HepG2 (cell line): Measurements from ENCODE around the gene BRIP1.

Experiments
- CTCF ChIP-seq: sonication (generic); formaldehyde crosslinking; IDR thresholded peaks from 2 replicates; pipeline ENCODE4 v1.5.0; 2020; ENCODE audit warnings: mild to moderate bottlenecking, missing genetic modification reagents, moderate library complexity
- MXI1 ChIP-seq: IDR thresholded peaks from 3 replicates; pipeline ENCODE4 v1.6.1; 2012; ENCODE audit warnings: low read depth, low read length, inconsistent platforms, borderline replicate concordance
- POLR2AphosphoS5 ChIP-seq: IDR thresholded peaks from 2 replicates; pipeline ENCODE4 v1.6.1; 2012; ENCODE audit warnings: low read depth, low read length
- USF2 ChIP-seq, 2 experiments: sonication (generic) in 1 of 2; formaldehyde crosslinking in 1 of 2; IDR thresholded peaks; 2 replicates each; pipeline versions ENCODE4 v1.5.1 to v1.6.1; 2011 to 2020; ENCODE audit warnings: borderline replicate concordance in 1 of 2, low read depth in 1 of 2, low read length in 1 of 2, mild to moderate bottlenecking in 1 of 2, missing genetic modification reagents in 1 of 2, moderate library complexity in 1 of 2
- ZBTB3 ChIP-seq: sonication (generic); formaldehyde crosslinking; IDR thresholded peaks from 2 replicates; pipeline ENCODE4 v1.4.0; 2020; ENCODE audit warnings: low read depth, mild to moderate bottlenecking, moderate library complexity, missing genetic modification reagents, borderline replicate concordance

GRCh38 chr17:61827649-61828395 is 35.5 kb downstream of the BRIP1 start:
- TF ChIP-seq USF2 (IDR thresholded peaks at IDR 0.05; ENCODE audit: low read depth, low read length) (no peak), USF2 (CRISPR knock-in tag; IDR thresholded peaks at IDR 0.05; ENCODE audit: borderline replicate concordance) (no peak), CTCF (CRISPR knock-in tag) (no peak), MXI1 (no peak), POLR2AphosphoS5 (no peak), ZBTB3 (CRISPR knock-in tag) (no peak)
